Neural cell (in vitro differentiated cells): ENCODE measurements around the gene USP37. TPM values are rescaled to one million over a fixed set of nuclear protein-coding genes. Genes with fewer than 3 reads are reported as not detected.

Experiments
- H2AFZ ChIP-seq: fragments of 200-600, 300-800 bp; sonication (generic), shearing (Covaris generic); 2 replicates; pipeline ENCODE4 v1.6.0; 2014; ENCODE audit warnings: low read depth, mild to moderate bottlenecking, antibody characterized with exemption, low read length, moderate library complexity
- H3F3A ChIP-seq: fragments of 200-600 bp; shearing (Covaris generic); 2 replicates; pipeline ENCODE4 v1.6.1; 2016; ENCODE audit warnings: mild to moderate bottlenecking, moderate library complexity, mixed read lengths, antibody characterized with exemption, low read length; ENCODE audit not compliant: insufficient read depth, poor library complexity, severe bottlenecking
- H3K27ac ChIP-seq: fragments of 200-600, 300-800 bp; sonication (generic), shearing (Covaris generic); 2 replicates; pipeline ENCODE4 v1.5.1; 2014; ENCODE audit warnings: mild to moderate bottlenecking, low read length, moderate library complexity
- H3K27me3 ChIP-seq: fragments of 300-800, 200-600 bp; sonication (generic), shearing (Covaris generic); 2 replicates; pipeline ENCODE4 v1.6.0; 2014; ENCODE audit warnings: mild to moderate bottlenecking, low read depth, low read length, moderate library complexity; ENCODE audit not compliant: insufficient read depth
- H3K36me3 ChIP-seq: fragments of 300-800, 200-600 bp; sonication (generic), shearing (Covaris generic); 2 replicates; pipeline ENCODE4 v1.5.1; 2014; ENCODE audit warnings: mild to moderate bottlenecking, antibody characterized with exemption, low read length, moderate library complexity; ENCODE audit not compliant: insufficient read depth
- H3K4me2 ChIP-seq: fragments of 300-800, 200-600 bp; sonication (generic), shearing (Covaris generic); 2 replicates; pipeline ENCODE4 v1.6.0; 2014; ENCODE audit warnings: mild to moderate bottlenecking, low read length
- H3K4me3 ChIP-seq: fragments of 300-800, 200-600 bp; sonication (generic), shearing (Covaris generic); 2 replicates; pipeline ENCODE4 v1.5.1; 2014; ENCODE audit warnings: mild to moderate bottlenecking, low read length, moderate library complexity
- H3K79me2 ChIP-seq: fragments of 200-600 bp; shearing (Covaris generic); replicated peaks from 2 replicates; pipeline ENCODE4 v1.6.0; 2014; ENCODE audit warnings: mild to moderate bottlenecking, low read length, moderate library complexity; ENCODE audit not compliant: insufficient read depth
- H3K9ac ChIP-seq: fragments of 300-800, 200-600 bp; sonication (generic), shearing (Covaris generic); 2 replicates; pipeline ENCODE4 v1.6.1; 2016; ENCODE audit warnings: mild to moderate bottlenecking, low read length, mixed read lengths
- H3K9me2 ChIP-seq: fragments of 200-600 bp; shearing (Covaris generic); 2 replicates; pipeline ENCODE4 v1.6.1; 2016; ENCODE audit warnings: mild to moderate bottlenecking, low read length, mixed read lengths; ENCODE audit not compliant: insufficient read depth
- H3K9me3 ChIP-seq: fragments of 200-600, 300-800 bp; sonication (generic), shearing (Covaris generic); 2 replicates; pipeline ENCODE4 v1.6.1; 2016; ENCODE audit warnings: mild to moderate bottlenecking, mixed run types, low read length, moderate library complexity, mixed read lengths
- H4K20me1 ChIP-seq: fragments of 200-600 bp; shearing (Covaris generic); 2 replicates; pipeline ENCODE4 v1.6.1; 2016; ENCODE audit warnings: mild to moderate bottlenecking, mixed run types; ENCODE audit not compliant: insufficient read depth
- MXI1 ChIP-seq: fragments of 450-650 bp; conservative IDR thresholded peaks from 2 replicates; pipeline ENCODE4 v1.6.1; 2014; ENCODE audit warnings: antibody characterized with exemption, mild to moderate bottlenecking; ENCODE audit not compliant: poor library complexity, severe bottlenecking
- POLR2AphosphoS5 ChIP-seq: IDR thresholded peaks from 2 replicates; pipeline ENCODE4 v1.6.1; 2012
- RAD21 ChIP-seq: fragments of 450-650 bp; conservative IDR thresholded peaks from 2 replicates; pipeline ENCODE4 v1.6.1; 2014; ENCODE audit warnings: antibody characterized with exemption, mild to moderate bottlenecking, moderate library complexity
- SMC3 ChIP-seq: fragments of 450-650 bp; conservative IDR thresholded peaks from 2 replicates; pipeline ENCODE4 v1.6.1; 2014; ENCODE audit warnings: antibody characterized with exemption, mild to moderate bottlenecking, moderate library complexity; ENCODE audit not compliant: poor library complexity
- TAF1 ChIP-seq: IDR thresholded peaks from 2 replicates; pipeline ENCODE4 v1.6.1; 2012; ENCODE audit warnings: low read depth
- polyA plus RNA-seq: library from polyadenylated mRNA; depleted of rRNA; stranded (reverse); fragments of >200 nt; gene quantifications from 2 replicates; pipeline ENCODE4 v1.2.3, GENCODE V29; 2014
- small RNA-seq, 3 experiments: library from RNA; depleted of rRNA; stranded (forward); fragments of <200 nt; gene quantifications; one replicate each; pipeline ENCODE3, GENCODE V24; 2012
- TF ChIP-seq, protein P1 (sequence below): fragments of 450-650 bp; IDR thresholded peaks from 2 replicates; pipeline ENCODE4 v1.5.1; 2014; ENCODE audit warnings: antibody characterized with exemption, mild to moderate bottlenecking, moderate library complexity; ENCODE audit not compliant: poor library complexity, severe bottlenecking

USP37 gene
- polyA plus RNA-seq, 1 donor from 2014 or later = 16.5 TPM

DNA sequence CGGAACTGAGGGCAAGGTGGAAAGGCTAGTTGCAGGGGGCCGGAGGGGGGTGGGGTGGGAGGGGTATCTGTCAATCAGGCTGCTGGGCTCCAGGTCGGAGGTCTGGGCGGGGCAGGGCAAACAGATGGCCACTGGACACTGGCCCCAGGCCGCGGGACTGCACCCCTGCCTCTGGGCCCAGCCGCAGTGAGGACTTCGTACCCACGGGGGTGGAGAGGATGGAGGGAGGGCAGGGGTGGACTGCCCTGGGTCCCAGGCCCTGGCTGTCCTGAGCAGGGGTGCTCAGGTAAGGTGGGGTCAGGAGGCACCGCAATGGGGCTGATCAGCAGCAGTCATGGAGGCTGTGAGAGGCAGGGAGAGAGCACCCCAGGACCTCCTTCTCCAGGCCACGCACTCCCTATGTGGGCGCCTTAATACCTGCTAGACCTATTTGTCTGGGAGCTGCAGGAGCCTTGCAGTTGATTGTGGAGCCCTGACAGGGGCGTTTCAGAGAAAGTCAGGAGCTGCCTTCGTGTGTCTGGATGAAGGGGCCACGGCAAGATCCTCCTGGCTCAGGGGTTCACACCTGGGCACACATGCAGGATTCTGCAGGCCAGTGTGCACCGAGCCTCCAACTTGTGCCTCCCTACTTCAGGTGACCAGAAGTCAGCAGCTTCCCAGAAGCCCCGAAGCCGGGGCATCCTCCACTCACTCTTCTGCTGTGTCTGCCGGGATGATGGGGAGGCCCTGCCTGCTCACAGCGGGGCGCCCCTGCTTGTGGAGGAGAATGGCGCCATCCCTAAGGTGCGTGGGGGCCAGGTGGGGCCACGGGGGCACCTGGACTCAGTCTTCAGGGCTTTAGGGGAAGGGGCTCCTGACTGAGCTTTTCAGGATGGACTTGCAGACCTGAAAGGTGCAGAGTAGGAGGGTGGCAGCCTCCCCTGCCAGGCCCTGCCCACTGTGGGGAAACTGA is 166.9 kb downstream of the USP37 start:
- no peak overlapping the region for H3K27ac ChIP-seq
- H3K36me3 ChIP-seq = no peaks in the 10 kb centered on the region
- H3K4me3 ChIP-seq = peak overlapping the region; percentile 81
- no peaks in the 10 kb centered on the region for H4K20me1 ChIP-seq
- no peak overlapping the region for H3K9ac ChIP-seq
- H3K27me3 ChIP-seq = peaks cover 33% of the 10 kb centered on the region
- no peaks in the 10 kb centered on the region for H3K9me2 ChIP-seq
- peak overlapping the region; percentile 19 for H3K4me2 ChIP-seq
- H3F3A ChIP-seq = no peaks in the 10 kb centered on the region
- H3K79me2 ChIP-seq = no peaks in the 10 kb centered on the region
- H3K9me3 ChIP-seq = no peaks in the 10 kb centered on the region
- TF ChIP-seq, protein P1, sequence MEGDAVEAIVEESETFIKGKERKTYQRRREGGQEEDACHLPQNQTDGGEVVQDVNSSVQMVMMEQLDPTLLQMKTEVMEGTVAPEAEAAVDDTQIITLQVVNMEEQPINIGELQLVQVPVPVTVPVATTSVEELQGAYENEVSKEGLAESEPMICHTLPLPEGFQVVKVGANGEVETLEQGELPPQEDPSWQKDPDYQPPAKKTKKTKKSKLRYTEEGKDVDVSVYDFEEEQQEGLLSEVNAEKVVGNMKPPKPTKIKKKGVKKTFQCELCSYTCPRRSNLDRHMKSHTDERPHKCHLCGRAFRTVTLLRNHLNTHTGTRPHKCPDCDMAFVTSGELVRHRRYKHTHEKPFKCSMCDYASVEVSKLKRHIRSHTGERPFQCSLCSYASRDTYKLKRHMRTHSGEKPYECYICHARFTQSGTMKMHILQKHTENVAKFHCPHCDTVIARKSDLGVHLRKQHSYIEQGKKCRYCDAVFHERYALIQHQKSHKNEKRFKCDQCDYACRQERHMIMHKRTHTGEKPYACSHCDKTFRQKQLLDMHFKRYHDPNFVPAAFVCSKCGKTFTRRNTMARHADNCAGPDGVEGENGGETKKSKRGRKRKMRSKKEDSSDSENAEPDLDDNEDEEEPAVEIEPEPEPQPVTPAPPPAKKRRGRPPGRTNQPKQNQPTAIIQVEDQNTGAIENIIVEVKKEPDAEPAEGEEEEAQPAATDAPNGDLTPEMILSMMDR = no peak
- no peak for TF ChIP-seq TAF1
- no peak for TF ChIP-seq RAD21
- TF ChIP-seq MXI1 = no peak
- no peak for TF ChIP-seq POLR2AphosphoS5
- TF ChIP-seq SMC3 = no peak
- H2AFZ ChIP-seq = no peak overlapping the region

Small RNA genes lying within 50 kb of the gene (small RNA-seq; reads per million reads assigned to genes)
- gene MIR26B (14,149 to 17,736 (median 17,665) reads per million in 3 experiments), gene RNU6-136P (0 reads per million in 3 experiments)

Other genes with a start within 250 kb of the USP37 start
- not detected in 2 replicates for gene CATIP, start 211.5 kb downstream of the USP37 start, polyA plus RNA-seq
- 0.04 TPM in 1 of 2 replicates, not detected in the other for gene SLC11A1, start 186.1 kb downstream of the USP37 start, polyA plus RNA-seq
- 0.97 and 1.3 TPM in 2 replicates for gene CTDSP1, start 168.5 kb downstream of the USP37 start, polyA plus RNA-seq
- 0.06 TPM in 1 of 2 replicates, not detected in the other for gene VIL1, start 149.2 kb downstream of the USP37 start, polyA plus RNA-seq
- 72.1 and 94.7 TPM in 2 replicates for gene CNOT9, start 488 bp upstream of the USP37 start, polyA plus RNA-seq
- gene PLCD4, start 39.5 kb upstream of the USP37 start, polyA plus RNA-seq = 4.9 and 9.3 TPM in 2 replicates
- gene ZNF142, start 91.3 kb upstream of the USP37 start, polyA plus RNA-seq = 4.8 and 6.4 TPM in 2 replicates
- 75.8 and 98.0 TPM in 2 replicates for gene BCS1L, start 91.3 kb upstream of the USP37 start, polyA plus RNA-seq
- 86.0 and 107 TPM in 2 replicates for gene RNF25, start 103.7 kb upstream of the USP37 start, polyA plus RNA-seq
- gene STK36, start 103.7 kb upstream of the USP37 start, polyA plus RNA-seq = 61.5 and 69.7 TPM in 2 replicates
- gene TTLL4, start 142.5 kb upstream of the USP37 start, polyA plus RNA-seq = 5.3 and 12.7 TPM in 2 replicates
- 0.90 TPM in 1 of 2 replicates, not detected in the other for gene CYP27A1, start 213.8 kb upstream of the USP37 start, polyA plus RNA-seq